CD4-positive, alpha-beta T cell treated with Interleukin-4 for 4 hours (primary cell): Measurements from ENCODE around the gene TMEM134.
"Not testable (repeated sequence)": the region's sequence is repeated elsewhere in the genome, so short reads cannot be mapped to it uniquely, and the experiment has no call there.

Experiments
- DNase-seq: peaks from one replicate; pipeline ENCODE4 v3.0.0-alpha.2; 2020

TMEM134 gene

GRCh38 chr11:67483831-67484665 lies 15.0 kb upstream of the TMEM134 start:
- DNase-seq: peak; percentile 51

GRCh38 chr11:67482827-67483798 lies 14.1 kb upstream of the TMEM134 start, which contains the start of gene AIP:
Gene AIP (plus strand): TSS chr11:67483026. CDS start chr11:67483159, 133 bp downstream.
- DNase-seq: peak; percentile 98

GRCh38 chr11:67482275-67482826 lies 13.3 kb upstream of the TMEM134 start:
- peak; percentile 45 for DNase-seq

- DNase-seq: not testable (repeated sequence)
Measured at GRCh38 chr11:67477344-67478050, 8.4 kb upstream of the TMEM134 start.

- DNase-seq: not testable (repeated sequence)
Measured at GRCh38 chr11:67476692-67477091, 7.6 kb upstream of the TMEM134 start.

- DNase-seq: no peak
Measured at GRCh38 chr11:67472882-67473281, 3.8 kb upstream of the TMEM134 start.

GRCh38 chr11:67470337-67471002 lies 1.4 kb upstream of the TMEM134 start:
- DNase-seq: no peak

GRCh38 chr11:67469508-67469811 lies 409 bp upstream of the TMEM134 start:
- no peak for DNase-seq

GRCh38 chr11:67468456-67468758 lies 644 bp downstream of the TMEM134 start:
- DNase-seq: no peak

- no peak for DNase-seq
Measured at GRCh38 chr11:67468056-67468455, 995 bp downstream of the TMEM134 start.

- no peak for DNase-seq
Measured at GRCh38 chr11:67466962-67467771, 1.9 kb downstream of the TMEM134 start.

GRCh38 chr11:67466367-67466766 lies 2.7 kb downstream of the TMEM134 start:
- no peak for DNase-seq

- DNase-seq: not testable (repeated sequence)
Measured at GRCh38 chr11:67465530-67465929, 3.5 kb downstream of the TMEM134 start.

GRCh38 chr11:67465189-67465510 lies 3.9 kb downstream of the TMEM134 start:
- DNase-seq: no peak

- peak; percentile 93 for DNase-seq
Measured at GRCh38 chr11:67464411-67465188, 4.5 kb downstream of the TMEM134 start.

GRCh38 chr11:67463680-67464410 lies 5.2 kb downstream of the TMEM134 start:
- DNase-seq: no peak

- DNase-seq: no peak
Measured at GRCh38 chr11:67463186-67463585, 5.9 kb downstream of the TMEM134 start.

GRCh38 chr11:67458266-67458665 lies 10.8 kb downstream of the TMEM134 start:
- no peak for DNase-seq

- no peak for DNase-seq
Measured at GRCh38 chr11:67457453-67457852, 11.6 kb downstream of the TMEM134 start.
